SH-SY5Y (cell line): ENCODE measurements around the gene HTT.

Experiments
- GATA2 ChIP-seq: IDR thresholded peaks from 2 replicates; pipeline ENCODE4 v1.6.1; 2011; ENCODE audit warnings: mild to moderate bottlenecking, low read depth, low read length
- GATA3 ChIP-seq: IDR thresholded peaks from 2 replicates; pipeline ENCODE4 v1.6.1; 2011; ENCODE audit warnings: low read depth, mild to moderate bottlenecking, low read length, moderate library complexity

DNA sequence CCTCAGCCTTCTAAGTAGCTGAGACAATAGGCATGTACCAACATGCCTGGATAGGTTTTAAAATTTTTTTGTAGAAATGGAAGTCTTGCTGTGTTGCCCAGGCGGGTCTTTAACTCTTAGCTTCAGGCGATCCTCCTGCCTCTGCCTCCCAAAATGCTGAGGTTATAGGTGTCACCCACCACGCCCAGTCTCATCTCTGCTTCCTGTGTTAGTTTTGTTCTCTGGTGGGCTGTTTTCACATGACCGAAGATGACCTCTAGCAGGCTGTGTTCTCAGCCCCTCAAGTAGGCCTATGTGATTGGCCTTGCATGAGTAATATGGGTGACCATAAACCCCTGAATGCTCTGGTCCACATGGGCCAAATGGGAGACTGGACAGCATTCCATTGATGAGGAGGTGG lies 117.7 kb downstream of the HTT start:
- TF ChIP-seq GATA2 (no peak), GATA3 (no peak)
